GM21526 (cell line): Measurements from ENCODE around the gene AHDC1.
"Not testable (repeated sequence)": the region's sequence is repeated elsewhere in the genome, so short reads cannot be mapped to it uniquely, and the experiment has no call there.

Experiments used
- ATAC-seq: cut with Tn5 transposase; IDR thresholded peaks from one replicate; pipeline ENCODE4 v1.9.1; 2021; ENCODE audit warnings: moderate library complexity; ENCODE audit not compliant: unreplicated experiment, low FRiP score

Gene AHDC1

DNA sequence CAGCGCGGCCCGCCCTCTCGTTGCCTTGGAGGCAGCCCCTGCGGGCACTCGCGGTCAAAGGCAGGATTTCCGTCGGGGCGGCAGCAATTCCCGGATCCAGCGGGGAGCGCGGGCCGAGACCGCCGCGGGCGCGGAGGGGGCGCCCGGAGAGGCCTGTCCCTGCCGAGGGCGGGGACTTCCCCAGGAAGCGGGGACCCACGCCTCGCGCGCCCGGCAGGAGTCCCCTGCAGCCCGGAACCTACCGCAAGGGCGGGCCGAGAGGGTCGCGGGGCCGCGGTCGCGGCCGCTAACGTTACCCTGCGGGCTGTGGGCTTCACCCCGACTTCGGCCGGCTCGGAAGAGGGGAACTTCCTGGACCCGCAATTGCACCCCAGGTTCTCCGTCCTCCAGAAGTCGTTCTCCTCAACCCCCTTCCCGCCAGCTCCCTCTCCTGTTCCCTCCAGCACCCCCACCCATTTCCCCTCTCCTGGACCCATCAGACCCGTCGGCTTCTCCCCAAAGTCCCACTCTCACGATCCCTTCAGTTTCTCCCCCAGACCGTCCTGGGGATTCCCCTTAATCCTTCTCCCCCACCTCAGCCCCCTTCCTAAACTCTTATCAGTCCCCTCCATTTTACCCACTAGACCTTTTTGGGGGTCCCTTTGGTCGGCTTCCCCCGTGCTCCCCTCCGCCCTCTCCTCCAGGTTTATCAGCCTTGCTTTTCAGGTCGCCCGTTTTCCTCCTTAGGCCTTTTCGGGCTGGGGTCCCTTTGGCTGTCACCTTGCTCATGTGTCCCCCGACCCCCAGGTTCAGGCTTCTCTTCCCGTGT, 30.4 kb upstream of the AHDC1 start:
- no peak for ATAC-seq

DNA sequence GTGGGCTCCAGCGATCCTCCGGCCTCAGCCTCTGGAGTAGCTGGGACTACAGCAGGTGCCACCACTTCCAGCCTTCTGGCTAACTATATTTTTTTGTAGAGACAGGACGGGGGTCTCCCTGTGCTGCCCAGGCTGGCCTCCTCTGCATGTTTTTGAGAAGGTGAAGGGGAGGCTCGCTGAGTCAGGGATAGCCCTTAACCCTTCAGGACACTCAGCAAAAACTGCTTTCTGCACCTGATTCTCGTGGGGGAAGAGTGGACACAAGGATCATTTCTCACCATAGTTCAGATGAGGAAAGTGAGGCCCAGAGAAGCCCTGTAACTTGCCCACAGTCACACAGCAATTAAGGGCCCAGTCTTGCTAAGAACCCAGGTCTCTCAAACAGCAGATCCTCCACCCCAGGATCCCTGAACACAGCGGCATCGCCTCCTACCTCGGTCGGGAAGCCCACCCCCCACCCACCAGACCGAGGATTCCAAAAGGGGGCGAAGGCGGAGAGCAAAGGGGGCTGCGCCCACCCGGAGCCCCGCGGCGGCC, 29.8 kb upstream of the AHDC1 start:
- no peak for ATAC-seq

DNA sequence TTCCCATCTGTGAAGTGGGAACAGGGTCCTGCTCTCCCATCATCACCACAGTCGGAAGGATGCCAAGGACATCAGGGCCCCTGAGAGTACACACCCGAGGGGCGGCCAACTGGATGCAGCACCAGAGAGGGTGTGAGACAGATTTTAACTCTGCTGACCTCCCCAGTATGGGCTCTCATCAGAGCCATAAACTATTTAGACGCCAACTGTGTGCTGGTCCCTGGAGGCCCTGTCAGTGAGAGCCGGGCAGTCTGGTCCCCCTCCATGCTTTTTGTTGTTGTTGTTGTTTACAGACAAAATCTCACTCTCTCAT, 29.3 kb upstream of the AHDC1 start:
- no peak for ATAC-seq

DNA sequence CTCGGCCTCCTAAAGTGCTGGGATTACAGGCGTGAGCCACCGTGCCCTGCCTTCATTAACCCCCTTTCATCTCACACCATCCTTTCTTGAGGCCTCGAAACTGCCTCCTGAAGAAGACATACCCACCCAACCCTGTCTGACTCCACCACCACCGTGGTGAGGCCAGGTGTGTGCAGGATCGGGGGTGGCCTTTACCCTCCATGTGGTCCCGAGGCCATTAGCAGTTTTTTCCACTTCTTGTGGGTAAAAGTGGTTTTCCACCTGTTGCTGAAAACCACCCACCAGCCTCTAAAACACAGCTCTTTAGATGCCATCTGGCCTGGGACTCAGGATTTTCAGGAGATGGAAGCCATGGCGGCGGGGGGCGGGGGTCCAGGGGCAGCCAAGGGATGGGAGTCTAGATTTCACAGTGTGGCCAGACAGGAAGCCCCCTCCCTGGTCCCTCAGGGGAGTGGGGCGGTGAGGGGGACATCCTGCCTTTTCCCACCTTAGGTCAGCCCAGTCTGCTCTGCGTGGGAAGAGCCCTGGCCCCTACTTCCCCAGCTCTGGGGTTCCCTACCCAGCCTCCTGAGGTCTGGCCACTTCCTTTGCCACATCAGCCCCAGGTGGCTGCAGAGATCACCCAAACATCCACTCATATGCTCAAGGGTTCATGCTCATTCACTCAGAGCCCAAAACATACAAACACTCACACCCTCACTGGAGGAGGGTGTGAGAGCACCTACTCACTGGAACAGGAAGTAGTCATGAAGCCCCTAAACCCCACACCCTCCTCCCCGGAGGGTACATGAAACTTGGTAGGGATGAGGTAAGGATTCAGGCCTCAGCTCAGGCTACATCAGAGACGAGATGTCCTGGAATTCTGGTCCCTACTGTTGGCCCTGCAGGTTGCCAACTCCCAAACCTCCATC, 28.7 kb upstream of the AHDC1 start:
- no peak for ATAC-seq

DNA sequence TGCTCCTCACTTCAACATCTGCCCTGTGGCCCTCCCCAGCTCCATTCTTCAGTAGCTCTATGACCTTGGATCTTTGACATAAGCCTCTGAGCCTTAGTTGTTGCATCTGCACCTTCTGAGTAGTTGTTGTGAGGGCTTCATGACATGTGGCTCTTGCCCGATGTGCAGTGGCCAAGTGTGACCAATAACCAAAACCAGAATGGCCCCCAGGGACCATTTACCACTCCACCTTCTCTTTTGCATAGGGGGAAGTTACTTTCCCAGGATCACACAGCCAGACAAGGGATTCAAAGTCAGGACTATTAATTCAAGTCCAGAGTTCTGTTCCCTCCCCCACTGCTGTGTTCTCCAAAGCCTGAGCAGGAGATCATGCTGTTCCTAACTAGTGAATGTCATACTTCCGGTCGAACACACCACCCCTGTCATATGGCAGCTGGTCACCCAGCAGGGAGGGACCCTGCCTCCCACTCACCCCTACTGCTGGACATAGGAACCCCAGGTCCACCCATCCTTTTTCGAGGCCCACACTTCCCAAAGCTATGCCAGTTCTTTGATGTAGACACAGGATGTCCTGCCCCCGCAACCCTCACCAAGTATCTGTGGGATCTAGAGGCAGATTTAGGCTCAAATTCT, 27.0 kb upstream of the AHDC1 start:
- no peak for ATAC-seq

DNA sequence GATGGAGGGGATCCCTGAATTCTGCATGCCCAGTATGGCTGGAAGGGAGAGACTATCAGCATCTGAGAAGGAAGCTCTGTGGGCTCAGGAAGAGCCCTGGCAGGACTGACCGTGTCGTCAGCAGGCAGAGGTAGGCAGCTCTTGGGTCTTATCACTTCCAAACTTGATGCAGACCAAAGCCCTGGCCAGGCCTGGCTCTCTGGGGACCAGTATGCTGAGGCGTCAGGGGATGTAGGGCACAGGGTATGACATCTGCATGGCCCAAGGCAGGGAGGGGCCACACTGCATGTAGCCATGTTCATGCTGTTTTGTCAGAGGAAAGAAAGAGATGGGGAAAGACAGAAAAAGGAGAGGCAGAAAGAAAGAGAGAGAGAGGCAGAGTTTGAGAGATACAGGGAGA, 24.8 kb upstream of the AHDC1 start:
- no peak for ATAC-seq

DNA sequence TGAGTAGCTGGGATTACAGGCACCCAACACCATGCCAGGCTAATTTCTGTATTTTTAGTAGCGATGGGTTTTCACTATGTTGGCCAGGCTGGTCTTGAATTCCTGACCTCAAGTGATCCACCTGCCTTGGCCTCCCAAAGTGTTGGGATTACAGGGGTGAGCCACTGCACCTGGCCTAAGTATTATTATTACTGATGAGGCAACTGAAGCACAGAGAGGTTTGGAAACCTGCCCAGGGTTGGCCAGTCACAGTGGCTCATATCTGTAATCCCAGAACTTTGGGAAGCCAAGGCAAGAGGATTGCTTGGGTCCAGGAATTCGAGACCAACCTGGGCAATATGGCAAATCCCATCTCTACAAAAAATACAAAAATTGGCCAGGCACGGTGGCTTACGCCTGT, 23.8 kb upstream of the AHDC1 start:
- not testable (repeated sequence) for ATAC-seq

DNA sequence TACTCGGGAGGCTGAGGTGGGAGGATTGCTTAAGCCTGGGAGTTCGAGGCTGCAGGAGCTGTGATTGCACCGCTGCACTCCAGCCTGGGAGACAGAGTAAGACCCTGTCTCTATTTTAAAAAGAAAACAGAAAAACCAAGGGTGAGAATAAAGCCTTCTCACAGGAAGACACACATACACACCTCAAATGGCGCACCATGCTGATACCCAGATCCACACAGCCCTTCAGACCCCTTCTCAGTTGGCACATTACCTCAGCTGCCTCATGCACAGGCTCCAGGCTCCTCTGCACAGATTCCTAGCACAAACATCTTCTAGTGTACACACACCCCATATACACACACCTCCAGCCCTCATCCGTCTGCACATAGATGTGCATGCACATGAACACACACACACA, 23.1 kb upstream of the AHDC1 start:
- no peak for ATAC-seq

DNA sequence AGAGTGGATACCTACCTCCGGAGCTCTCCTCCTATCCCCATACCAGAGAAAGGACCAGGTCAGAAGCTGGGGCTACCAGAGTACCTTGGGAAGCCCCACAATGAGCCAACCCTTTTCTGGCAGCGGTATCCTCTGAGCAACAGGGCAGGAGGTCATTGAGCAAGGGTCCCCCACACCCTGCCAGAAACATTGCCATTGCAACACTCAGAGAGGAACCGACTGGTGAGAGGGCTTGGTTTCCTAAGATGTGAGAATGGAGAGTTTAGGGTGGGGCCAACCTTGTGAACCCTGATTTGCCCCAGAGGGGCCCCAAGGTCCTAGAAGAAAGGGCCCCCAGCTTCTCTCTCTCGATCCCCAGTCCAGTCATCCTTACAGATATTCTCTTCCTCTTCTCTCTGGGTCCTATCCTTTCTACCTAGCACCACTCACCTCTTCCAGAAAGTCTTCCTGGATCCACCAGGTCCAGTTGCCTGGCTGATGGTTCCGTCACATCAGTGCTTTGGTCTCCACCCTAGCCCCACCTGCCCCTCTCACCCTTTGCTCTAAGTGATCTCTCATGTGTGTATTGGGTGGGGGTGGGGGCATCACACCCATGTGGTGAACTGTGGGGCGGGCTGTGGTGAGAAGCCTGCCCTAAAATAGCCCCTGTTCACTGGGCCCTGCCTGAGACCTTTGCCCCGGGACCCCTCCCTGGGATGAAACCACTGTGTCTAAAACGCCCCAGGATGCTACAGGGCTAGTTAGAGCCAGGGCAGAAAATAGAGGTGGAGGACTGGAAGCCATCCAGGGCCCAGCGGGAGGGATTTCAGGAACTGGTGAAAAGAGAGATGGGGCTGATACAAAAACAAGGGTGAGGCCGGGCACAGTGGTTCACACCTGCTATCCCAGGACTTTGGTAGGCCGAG, 22.3 kb upstream of the AHDC1 start:
- ATAC-seq: no peak

DNA sequence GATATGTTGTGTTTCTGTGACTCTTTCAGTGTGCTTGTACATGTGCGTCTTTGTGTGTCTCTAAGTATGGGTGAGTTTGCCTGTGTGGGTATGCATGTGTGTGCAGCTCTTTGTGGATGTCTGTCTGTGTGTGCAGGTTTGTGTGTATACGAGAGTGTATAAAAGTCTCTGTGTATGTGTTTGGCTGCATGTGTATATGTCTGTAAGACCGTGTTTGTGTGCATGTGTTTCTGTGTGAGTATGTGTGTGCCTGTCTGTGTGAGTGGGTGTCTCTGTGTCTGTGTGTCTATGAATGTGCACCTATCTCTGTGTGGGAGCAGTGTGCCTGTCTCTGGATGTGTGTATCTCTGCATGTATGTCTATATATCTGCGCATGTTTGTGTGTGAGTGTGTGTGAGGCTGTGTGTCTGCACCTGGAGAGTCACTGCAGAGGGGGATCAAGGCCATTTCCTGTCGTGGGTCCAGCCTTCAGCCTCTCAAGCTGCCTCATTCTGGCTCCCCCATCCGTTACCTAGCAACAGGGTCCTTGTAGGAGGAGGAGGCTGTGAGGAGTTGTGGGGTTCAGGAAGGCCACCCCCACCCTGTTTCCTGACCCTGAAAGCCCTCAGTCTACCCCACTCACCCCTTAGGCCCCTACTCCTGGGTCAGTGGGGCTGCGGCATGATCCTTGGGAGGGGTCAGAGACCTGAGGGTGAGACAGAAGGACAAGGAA, 20.7 kb upstream of the AHDC1 start:
- no peak for ATAC-seq

DNA sequence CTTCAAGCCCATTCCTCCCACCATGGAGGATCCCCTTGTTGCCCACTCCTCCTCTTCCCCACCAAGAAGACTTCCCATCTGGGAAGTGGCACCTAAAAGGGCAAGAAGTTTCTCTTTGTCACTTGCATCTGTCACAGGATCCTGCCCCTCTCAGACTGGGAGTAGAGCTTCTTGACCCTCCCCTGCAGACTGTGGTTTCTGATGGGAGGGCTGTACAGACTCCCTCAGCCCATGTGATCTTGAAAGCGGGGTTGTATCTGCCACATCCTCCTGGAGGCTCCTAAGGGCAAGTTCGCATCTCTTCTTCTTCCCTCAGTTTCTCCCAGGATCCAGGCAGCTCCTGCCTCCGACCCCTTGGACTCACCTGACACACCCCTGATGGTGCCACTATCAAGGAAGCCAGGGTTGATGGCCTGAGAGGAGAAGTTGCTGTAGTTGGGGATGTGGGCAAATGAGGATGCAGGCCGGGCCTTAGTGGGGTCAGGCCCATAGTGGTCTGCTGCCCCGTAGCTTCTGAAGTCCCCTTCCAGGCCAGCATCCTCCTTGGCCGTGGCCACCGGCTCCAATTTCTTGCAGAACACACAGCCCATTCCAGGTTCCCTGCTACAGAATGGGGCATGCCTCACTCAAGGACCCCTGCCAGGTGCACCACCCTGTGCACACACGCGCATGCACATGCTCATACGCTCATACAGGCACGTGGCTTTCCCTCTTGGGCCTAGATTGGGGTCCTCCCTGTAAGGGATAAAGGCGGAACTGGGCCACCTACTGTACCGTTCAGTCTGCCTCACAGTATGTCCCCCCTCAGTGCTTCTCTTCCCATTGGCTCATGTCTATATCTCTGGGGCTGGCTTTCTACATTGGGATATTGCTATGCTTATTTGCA, 19.6 kb upstream of the AHDC1 start:
- no peak for ATAC-seq

DNA sequence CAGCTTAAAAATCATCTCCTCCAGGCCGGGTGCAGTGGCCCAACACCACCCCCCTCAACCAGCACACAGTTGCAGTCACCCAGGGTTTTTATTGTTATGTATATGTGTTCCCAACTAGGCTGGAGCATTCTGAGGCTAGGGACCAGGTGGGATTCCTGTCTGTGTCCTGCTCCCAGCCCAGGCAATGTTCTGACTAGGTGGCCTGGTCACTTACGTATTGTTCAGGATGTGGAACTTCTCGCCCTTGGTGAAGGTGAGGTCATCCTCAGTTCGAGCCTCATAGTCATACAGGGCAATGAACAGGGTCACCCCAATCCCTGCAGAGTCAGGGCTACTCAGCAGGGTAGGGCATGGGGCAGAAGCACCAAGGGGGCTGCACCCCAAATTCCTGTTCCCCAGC, 18.9 kb upstream of the AHDC1 start:
- no peak for ATAC-seq

DNA sequence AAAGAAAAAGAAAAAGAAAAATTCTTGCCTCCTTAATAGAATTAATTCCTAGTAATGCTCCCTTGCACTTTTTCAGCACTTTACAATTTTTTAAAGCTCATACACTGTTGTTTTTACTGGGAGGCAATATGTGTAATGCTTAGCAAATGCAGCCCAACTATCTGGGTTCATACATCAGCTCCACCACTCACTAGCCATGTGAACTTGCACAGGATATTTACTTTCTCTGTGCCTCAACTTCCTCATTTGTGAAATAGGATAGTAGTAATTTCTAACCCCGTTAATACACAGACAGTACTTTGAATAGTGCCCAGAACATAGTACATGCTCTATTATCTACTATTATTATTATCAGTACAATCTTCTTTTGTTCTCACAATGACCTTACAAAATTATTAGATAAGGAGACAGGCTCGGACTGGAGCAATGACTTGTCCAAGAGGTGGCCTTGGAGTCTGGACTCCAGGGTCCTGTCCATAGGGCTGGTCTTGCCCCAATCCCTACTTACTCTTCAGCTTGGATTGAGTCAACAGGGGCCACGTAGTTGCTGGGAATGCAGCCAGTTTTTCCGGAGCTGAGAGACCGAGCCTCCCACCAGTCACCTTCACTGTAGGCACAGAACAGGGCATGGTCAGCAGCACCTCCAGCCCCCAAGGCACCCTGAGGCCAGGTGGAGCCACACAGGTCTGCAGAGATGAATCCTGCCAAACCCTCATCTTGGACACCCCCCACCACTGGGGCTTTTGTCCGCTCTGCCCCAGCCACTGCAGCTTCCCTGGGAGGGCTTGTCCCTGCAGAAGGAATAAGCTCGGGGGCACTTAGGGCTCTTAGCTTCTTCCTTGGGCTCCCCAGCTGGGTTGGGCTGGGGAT, 17.3 kb upstream of the AHDC1 start:
- ATAC-seq: no peak

DNA sequence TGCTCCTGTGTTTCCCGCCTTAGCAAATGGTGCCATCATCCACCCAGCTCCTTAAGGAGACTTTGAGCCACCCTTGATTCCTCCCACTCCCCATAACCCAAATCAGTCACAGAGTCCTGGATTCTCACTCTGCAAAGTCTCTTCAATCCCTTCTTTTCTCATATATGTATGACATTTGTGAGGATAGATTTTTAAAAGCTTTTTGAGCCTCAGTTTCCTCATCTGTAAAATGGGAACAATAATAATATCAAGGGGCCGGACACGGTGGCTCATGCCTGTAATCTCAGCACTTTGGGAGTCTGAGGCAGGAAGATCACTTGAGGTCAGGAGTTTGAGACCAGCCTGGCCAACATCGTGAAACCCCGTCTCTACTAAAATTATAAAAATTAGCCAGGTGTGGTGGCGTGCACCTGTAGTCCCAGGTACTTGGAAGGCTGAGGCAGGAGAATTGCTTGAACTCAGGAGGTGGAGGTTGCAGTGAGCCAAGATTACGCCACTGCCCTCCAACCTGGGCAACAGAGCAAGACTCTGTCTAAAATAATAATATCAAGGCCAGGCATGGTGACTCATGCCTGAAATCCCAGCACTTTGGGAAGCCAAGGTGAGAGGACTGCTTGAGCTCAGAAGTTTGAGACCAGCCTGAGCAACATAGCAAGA, 16.0 kb upstream of the AHDC1 start:
- ATAC-seq: not testable (repeated sequence)

DNA sequence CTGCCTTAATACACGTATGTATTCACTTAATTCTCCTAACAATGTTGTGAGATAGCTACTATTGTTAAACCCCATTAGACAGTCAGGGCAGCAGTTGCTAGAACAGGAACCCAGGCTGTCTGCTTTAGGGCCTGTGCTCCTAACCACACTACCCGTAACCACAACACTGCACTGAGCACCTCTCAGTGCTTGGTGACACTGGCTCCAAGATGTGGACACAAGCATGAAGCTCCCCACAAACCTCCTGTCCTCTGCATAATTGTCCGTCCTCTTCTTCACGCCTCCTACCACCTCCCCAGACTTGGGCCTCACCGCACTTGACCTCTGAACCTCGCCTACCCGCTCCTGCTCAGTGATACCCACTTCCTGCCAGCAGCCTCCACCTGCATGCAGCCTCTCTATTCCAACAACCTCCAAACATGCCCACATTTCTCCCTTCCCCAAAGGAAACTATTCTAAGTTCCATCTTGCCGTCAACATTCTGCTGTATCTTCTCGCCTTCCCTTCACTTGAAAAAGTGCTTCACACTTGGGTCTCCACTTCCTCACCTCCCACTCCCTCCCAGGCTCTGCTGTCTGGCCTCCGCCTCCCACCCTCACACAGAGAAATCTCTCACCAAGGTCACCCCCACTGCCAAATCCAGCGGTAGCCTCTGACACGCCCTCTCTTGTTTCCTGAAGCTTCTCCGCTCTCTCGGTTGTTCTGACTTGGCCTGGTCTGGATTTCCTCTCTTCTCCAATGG, 14.6 kb upstream of the AHDC1 start:
- ATAC-seq: no peak

DNA sequence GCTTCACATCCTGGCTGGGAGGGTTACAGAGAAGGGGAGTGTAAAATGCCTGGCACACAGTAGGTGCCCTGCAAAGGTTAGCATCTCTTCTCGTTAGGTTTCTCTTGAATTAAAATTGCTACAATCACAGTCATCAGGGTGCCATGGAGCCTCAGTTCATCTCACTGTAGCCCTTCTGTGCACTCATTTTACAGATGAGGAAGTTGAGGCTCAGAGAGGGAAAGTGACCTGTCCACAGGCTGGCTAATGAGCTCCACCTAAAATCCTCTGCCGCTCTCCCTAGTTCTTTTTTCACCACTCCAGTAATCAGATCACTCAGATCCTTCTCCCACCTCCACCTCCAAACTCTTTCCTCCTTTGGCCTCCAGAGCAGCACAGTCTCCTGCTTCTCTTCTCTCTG, 13.5 kb upstream of the AHDC1 start:
- no peak for ATAC-seq
